ENCODE measurements around the gene NHSL2.

NHSL2 gene

GRCh38 chrX:72079607-72080006 lies 169.0 kb downstream of the NHSL2 start:
- DNase-seq (ENCODE audit: low read depth), result no peak

GRCh38 chrX:72080150-72080549 lies 169.5 kb downstream of the NHSL2 start:
- no peak for DNase-seq (ENCODE audit: low read depth)

GRCh38 chrX:72080800-72081199 lies 170.2 kb downstream of the NHSL2 start:
- DNase-seq (ENCODE audit: low read depth), result no peak

GRCh38 chrX:72081605-72082320 lies 171.1 kb downstream of the NHSL2 start:
- DNase-seq (ENCODE audit: low read depth), result no peak

- no peak for DNase-seq (ENCODE audit: low read depth)
Observed at GRCh38 chrX:72083291-72083690, 172.6 kb downstream of the NHSL2 start.

GRCh38 chrX:72084114-72084513 lies 173.5 kb downstream of the NHSL2 start:
- no peak for DNase-seq (ENCODE audit: low read depth)

GRCh38 chrX:72086995-72087394 lies 176.3 kb downstream of the NHSL2 start:
- no peak for DNase-seq (ENCODE audit: low read depth)

- no peak for DNase-seq (ENCODE audit: low read depth)
Observed at GRCh38 chrX:72088761-72089160, 178.1 kb downstream of the NHSL2 start.

- no peak for DNase-seq (ENCODE audit: low read depth)
Observed at GRCh38 chrX:72089254-72089653, 178.6 kb downstream of the NHSL2 start.

- DNase-seq (ENCODE audit: low read depth), result peak; percentile 36
Observed at GRCh38 chrX:72094894-72095293, 184.2 kb downstream of the NHSL2 start.

GRCh38 chrX:72095370-72095769 lies 184.7 kb downstream of the NHSL2 start:
- DNase-seq (ENCODE audit: low read depth), result no peak

GRCh38 chrX:72097098-72097497 lies 186.5 kb downstream of the NHSL2 start:
- DNase-seq (ENCODE audit: low read depth), result no peak

GRCh38 chrX:72100051-72100755 lies 189.6 kb downstream of the NHSL2 start:
- no peak for DNase-seq (ENCODE audit: low read depth)

GRCh38 chrX:72100824-72101351 lies 190.2 kb downstream of the NHSL2 start:
- peak; percentile 63 for DNase-seq (ENCODE audit: low read depth)

GRCh38 chrX:72101597-72102037 lies 191.0 kb downstream of the NHSL2 start:
- no peak for DNase-seq (ENCODE audit: low read depth)

- DNase-seq (ENCODE audit: low read depth), result no peak
Observed at GRCh38 chrX:72102126-72102525, 191.5 kb downstream of the NHSL2 start.

GRCh38 chrX:72102760-72103159 lies 192.1 kb downstream of the NHSL2 start:
- no peak for DNase-seq (ENCODE audit: low read depth)

- peak; percentile 36 for DNase-seq (ENCODE audit: low read depth)
Observed at GRCh38 chrX:72105436-72105835, 194.8 kb downstream of the NHSL2 start.

- DNase-seq (ENCODE audit: low read depth), result no peak
Observed at GRCh38 chrX:72107320-72107719, 196.7 kb downstream of the NHSL2 start.

GRCh38 chrX:72107841-72108595 lies 197.4 kb downstream of the NHSL2 start:
- DNase-seq (ENCODE audit: low read depth), result no peak

- DNase-seq (ENCODE audit: low read depth), result no peak
Observed at GRCh38 chrX:72108666-72109065, 198.0 kb downstream of the NHSL2 start.

GRCh38 chrX:72110051-72110875 lies 199.6 kb downstream of the NHSL2 start:
- DNase-seq (ENCODE audit: low read depth), result no peak
